Upper lobe of left lung (tissue), 4 donors: ENCODE data around the gene RNF227.

Experiments used
- CTCF ChIP-seq, 6 experiments: fragments of 450-650 bp in 4 of 6; fragments of 200-600 bp in 2 of 6; sonication (generic) in 2 of 6; IDR thresholded peaks; one replicate each; pipeline ENCODE4 v1.5.1; 2016 to 2019; ENCODE audit warnings: antibody characterized with exemption in 6 of 6
- EP300 ChIP-seq, 4 donors: sonication (generic); formaldehyde crosslinking; IDR thresholded peaks; one replicate each; pipeline ENCODE4 v1.5.1; 2017; ENCODE audit warnings: antibody characterized with exemption in 4 of 4, control low read depth in 2 of 4
- POLR2A ChIP-seq, 4 donors: fragments of 450-650 bp; IDR thresholded peaks; one replicate each; pipeline ENCODE4 v1.5.1; 2016 to 2017; ENCODE audit warnings: antibody characterized with exemption in 4 of 4, mild to moderate bottlenecking in 2 of 4
- POLR2AphosphoS5 ChIP-seq, 2 donors: sonication (generic); formaldehyde crosslinking; IDR thresholded peaks; one replicate each; pipeline ENCODE4 v1.5.1; 2017; ENCODE audit warnings: antibody characterized with exemption in 2 of 2

GRCh38 chr17:7940743-7941142 is 24.7 kb upstream of the RNF227 start:
- TF ChIP-seq CTCF (IDR thresholded peaks at IDR 0.05) (no peak), POLR2A (IDR thresholded peaks at IDR 0.05) (no peak), EP300 (IDR thresholded peaks at IDR 0.05) (no peak), POLR2AphosphoS5 (IDR thresholded peaks at IDR 0.05) (no peak)
